Left colon (tissue), 2 donors: Measurements from ENCODE around the gene TCF7. TPM values are rescaled to one million over a fixed set of nuclear protein-coding genes. Genes with fewer than 3 reads are reported as not detected.

Source experiments
- ATAC-seq: fragments of 200-7000 bp; cut with Tn5 transposase; one replicate; pipeline ENCODE4 v1.9.1; 2020; ENCODE audit warnings: mild to moderate bottlenecking, moderate library complexity
- DNase-seq, 2 donors: peaks; one replicate each; pipeline ENCODE4 v3.0.0-alpha.2; 2020
- intact Hi-C, 2 donors: fragments of 100-400 bp; cut with DNase I in 1 of 2; cut with micrococcal nuclease in 1 of 2; formaldehyde crosslinking; loops; one replicate each; pipeline versions ENCODE4 v1.11.2 to v1.14.0; 2022; cut with DNase I, micrococcal nuclease
- total RNA-seq, 2 donors: library from RNA; stranded (reverse); fragmentation: NEBNext Ultra II Directional; extraction: Animal tissue kit (Norgen Biotek cat#: 25700); gene quantifications; one replicate each; pipeline ENCODE4 v1.2.1, GENCODE V29; 2021
- donor health status: DM: no; HTN: no; CAD: no.
- donor health status: DM: yes; HTN: yes; CAD: no.

TCF7 gene
- total RNA-seq, 2 donors from 2014 or later = 3.0 to 6.0 TPM

DNA sequence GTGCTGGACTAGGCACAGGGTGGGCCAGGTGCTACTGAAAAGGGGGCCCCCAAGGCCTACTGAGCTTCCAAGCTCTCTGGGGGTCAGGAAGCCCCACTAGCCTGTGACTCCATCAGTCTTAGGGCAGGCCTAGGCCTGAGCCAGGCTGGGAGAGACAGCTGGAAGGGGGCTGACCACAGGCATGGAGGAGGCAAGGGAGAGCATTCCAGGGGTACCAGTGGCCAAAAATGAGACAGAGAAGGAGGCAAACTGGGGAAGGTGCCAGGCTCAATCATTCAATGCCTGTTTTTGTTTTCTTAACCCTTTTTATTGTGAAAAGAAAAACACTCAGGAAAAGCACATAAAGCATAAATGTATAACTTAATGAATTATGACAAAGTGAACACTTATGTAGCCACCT lies 26.2 kb upstream of the TCF7 start:
- DNase-seq = no peak
- intact Hi-C loops = no loop called here
- no peak for ATAC-seq

- ATAC-seq (no peak), DNase-seq (no peak)
- intact Hi-C loops = no loop called here
Measured at GRCh38 chr5:134088994-134089560, 25.4 kb upstream of the TCF7 start.

- ATAC-seq = no peak
- no peak for DNase-seq
- intact Hi-C loops = no loop called here
Measured at GRCh38 chr5:134090522-134090921, 24.0 kb upstream of the TCF7 start.

GRCh38 chr5:134091626-134092121 lies 22.8 kb upstream of the TCF7 start:
- no peak for DNase-seq

GRCh38 chr5:134092875-134093274 lies 21.6 kb upstream of the TCF7 start:
- intact Hi-C loops = no loop called here
- peak; percentile 91 for ATAC-seq

More at GRCh38 chr5:134091626-134092121, 22.8 kb upstream of the TCF7 start:
- intact Hi-C loops = no loop called here
- peak; percentile 67 for ATAC-seq

DNA sequence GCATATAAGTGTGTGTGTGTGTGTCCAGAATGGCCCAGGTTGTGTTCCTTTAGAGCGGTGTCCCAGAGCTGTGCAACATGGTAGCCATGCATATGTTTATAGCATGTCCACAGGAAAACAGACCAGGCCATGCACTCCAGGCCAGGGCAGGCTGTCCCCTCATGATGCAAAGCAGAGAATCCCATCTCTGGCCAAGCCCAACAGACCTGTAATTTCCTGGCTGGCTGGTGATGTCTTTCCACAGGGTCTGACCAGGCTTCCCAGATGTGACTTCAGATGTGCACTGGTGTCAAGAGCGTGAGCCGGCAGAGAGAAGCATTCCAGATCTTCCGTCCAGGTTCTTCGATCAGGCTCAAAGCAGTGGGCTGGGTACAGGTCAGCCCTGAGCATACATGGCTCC lies 21.1 kb upstream of the TCF7 start:
- ATAC-seq = no peak
- intact Hi-C loops = no loop called here
- DNase-seq = no peak

More at GRCh38 chr5:134092875-134093274, 21.6 kb upstream of the TCF7 start:
- peak in 1 of 2 donors; percentile 68 for DNase-seq

DNA sequence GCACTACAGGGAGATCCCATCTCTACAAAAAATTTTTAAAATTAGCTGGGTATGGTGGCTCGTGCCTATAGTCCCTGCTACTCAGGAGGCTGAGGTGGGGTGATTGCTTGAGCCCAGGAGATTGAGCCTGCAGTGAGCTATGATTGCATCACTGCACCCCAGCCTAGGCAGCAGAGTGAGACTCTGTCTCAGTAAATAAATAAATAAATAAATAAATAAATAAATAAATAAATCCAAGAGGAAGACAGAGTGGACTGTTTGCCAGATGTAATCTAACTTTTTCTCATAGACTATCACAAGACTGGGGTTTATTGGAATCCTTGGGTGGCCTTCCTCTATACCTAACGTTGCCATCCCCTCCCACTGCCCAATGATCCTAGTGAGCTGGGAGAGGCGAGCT lies 19.2 kb upstream of the TCF7 start:
- no peak for ATAC-seq
- intact Hi-C loops = no loop called here
- DNase-seq = no peak

DNA sequence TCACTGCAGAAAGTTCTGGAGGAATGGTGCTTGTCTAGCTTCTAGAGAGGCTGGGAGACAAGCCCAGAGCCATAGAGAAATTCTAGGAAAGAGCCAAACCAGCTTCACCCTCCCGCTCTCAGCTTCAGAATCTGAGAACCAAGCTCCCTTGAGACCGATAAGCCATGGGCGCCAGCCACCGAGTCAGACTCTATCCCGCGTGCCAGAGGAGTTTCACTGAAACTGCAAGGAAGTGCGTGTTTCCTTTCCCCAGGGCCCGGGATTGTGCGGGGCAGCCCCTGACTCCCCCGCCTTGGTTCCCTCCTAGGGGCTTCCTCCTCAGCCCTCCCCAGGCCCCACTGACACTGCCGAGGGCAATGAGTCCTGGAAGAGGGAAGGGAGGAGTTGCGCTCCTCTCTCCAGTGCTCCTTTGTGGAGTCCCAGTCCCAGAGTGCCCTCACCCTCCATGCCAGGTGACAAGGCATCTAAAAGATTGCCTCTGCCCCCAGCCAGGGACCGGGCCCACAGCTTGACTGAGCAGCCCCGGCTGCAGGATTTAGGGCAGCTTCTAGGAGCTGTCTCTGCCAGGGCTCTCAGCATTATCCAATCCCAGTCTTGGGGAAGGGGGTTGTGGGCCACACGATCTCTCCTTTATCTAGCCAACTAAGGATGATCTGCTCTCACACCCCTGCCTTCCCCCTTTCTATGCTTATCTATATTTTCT lies 18.4 kb upstream of the TCF7 start:
- ATAC-seq (no peak), DNase-seq (no peak)
- intact Hi-C loops = no loop called here

- no peak for DNase-seq
- intact Hi-C loops = no loop called here
- no peak for ATAC-seq
Measured at GRCh38 chr5:134097211-134097749, 17.2 kb upstream of the TCF7 start.

DNA sequence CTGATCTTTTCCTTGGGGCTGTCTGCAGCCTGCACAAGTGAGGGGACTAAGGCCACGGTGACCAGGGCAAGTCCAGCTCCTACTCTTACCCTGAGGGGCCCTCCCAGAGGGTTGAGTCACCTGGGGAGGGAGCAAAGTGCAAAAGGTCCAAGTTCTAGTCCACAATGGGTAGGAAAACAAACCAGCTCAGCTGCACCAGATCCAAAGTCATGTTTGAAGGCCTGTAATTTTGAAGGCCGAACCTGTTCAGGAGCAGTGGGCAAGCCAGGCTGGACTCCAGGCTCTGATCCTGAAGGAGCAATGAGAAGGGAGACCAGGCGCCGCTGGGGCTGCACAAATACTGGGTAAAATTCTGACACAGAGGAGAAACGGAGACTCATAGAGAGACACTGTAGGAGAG lies 15.8 kb upstream of the TCF7 start:
- ATAC-seq = peak; percentile 74
- DNase-seq = no peak
- intact Hi-C loops = no loop called here

DNA sequence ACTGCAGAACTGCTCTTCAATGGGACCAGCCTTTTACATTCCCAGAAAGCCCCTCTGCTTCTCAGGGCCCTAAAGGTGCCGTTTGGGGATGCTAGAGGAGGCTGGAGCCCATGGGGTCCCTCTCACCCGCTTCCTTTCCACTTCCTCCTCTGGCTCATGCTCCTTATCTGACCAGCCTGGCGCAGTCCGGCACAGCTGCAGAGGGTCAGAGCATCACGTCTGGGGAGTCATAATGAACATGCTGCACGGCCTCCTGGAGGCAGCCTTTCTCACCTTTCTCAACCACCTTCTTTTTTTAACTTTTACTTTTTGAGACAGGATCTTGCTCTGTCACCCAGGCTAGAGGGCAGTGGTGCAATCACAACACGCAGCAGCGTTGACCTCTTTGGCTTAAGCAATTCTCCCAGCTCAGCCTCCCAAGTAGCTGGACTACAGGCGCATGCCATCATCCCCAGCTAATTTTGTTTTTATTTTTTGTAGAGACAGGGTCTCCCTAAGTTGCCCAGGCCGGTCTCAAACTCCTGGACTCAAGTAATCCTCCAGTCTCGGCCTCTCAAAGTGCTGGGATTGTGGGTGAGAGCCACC lies 15.1 kb upstream of the TCF7 start:
- intact Hi-C loops = no loop called here
- ATAC-seq (no peak), DNase-seq (no peak)

- ATAC-seq (no peak), DNase-seq (no peak)
- intact Hi-C loops = no loop called here
Measured at GRCh38 chr5:134099939-134100282, 14.6 kb upstream of the TCF7 start.

DNA sequence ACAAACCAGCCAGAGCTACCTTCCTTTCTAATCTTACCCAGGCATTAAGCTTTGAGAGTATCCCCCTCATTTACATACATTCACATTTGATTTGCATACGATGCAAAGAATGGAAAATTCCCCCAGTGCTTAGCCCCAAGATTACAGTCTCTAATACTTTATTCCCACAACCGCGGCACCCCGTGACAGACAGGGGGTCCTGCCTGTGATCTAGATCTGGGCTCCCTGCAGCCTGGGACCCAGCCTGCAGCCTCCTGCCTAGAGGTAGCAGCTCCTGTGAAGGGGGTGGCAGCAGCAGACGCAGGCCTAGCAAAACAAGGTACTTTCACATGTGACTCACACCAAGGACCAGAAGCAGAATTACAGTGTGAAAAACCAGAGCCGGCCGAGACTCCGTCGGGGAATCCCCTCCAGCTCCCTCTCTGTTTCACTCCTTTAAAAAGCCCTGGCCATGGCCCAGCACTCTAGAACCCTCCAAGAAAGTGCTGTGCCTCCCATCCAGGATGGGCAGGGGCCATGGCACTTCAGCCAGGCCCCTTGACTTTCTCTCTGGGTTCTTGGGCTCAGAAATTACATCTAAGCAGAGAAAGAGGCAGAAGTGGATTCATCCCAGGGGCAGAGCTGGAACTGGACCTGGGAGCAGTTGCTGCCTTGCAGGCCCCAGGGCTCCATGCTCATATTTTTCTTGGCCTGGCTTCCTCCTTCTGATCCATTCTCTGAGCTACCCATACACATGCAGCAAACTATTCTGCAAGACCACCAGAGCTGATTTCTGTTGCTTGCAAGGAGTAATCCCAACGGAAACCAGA lies 14.0 kb upstream of the TCF7 start:
- DNase-seq (peak; percentile 45 to 46), ATAC-seq (peak; percentile 24)
- intact Hi-C loops = no loop called here

DNA sequence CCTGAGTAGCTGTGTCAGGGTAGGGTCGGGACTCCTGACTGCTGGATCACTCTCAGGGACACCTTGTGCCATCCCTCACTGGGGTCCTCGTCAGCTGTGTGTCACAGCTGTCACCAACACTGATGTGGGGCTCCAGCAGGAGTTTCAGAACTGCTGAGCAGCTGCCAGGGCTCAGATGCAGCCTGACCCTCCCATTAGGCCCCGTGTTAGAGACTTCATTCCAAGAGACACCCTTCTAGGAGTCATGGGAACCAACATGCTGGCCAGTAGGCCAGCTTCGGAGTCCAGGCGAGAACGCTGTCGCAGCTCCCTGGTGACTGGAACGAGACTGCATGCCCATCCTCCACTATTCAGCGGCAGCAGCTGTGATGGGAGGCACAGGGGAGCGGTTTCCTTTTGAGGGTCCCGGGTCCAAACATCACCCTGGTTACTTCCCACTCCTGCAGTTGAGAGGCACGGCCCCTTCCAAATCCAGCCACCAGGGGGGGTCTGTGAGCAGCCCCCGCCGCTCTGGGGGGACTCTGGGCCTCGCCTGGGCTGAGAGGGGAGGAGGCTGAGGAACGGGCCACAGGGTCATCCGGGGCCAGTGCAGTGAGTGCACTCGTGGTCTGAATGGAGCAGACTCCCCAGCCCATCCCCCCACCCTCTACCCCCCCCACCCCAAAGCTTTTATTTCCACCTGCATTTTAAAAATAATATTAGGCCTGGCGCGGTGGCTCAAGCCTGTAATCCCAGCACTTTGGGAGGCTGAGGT lies 12.6 kb upstream of the TCF7 start:
- ATAC-seq (peak; percentile 71), DNase-seq (peak in 1 of 2 donors; percentile 63)
- intact Hi-C loops = no loop called here

DNA sequence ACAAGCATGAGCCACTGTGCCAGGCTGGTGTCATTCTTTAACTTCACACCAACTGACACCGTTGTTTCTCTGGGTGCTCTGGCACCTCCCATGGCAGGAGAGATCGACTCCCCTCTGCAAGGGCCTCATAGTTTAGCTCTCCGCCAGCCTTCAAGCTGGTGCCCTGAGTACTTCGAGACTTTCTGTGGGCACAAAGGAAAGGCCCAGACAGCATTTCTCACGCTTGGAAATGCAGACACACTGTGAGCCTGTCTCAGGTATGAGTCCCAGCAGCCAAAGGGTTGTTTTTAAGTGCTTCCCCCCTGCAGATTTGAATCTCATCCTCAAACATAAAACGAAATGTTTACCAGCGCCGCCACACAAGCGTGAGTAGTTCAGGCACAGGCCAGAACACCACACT lies 11.1 kb upstream of the TCF7 start:
- ATAC-seq (no peak), DNase-seq (no peak)
- intact Hi-C loops = no loop called here

DNA sequence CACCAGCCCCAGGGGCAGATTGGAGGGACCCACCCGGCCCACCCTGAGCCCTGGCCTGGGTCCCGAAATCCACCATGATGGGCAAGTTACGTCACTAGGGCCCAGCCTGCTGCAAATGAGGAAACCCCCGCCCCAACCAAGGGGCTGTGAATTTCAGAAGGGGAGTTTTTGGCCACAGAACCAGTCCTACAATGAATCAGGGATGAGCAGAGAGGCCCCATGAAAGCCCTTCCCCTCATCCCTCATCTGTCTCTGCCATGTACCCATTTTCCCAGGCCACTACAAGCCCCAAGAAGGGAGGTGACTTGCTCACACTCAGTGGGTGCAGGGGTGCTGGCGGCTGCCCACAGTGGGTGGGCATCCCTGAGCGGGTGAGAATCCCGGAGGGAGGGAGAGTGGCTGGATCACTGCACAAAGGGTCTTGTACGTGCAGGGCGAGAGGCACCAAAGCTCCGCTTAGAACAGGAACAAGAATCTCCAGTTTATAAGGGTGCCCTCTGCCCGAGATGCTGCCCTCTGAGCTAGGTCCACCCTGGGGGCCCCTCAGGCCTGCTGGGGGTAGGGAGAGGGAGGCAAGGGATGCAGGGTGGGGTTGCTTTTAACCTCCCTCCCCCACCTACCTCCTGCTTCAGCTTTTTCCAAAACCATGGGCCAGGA lies 10.4 kb upstream of the TCF7 start:
- DNase-seq (no peak), ATAC-seq (no peak)
- intact Hi-C loops = no loop called here

DNA sequence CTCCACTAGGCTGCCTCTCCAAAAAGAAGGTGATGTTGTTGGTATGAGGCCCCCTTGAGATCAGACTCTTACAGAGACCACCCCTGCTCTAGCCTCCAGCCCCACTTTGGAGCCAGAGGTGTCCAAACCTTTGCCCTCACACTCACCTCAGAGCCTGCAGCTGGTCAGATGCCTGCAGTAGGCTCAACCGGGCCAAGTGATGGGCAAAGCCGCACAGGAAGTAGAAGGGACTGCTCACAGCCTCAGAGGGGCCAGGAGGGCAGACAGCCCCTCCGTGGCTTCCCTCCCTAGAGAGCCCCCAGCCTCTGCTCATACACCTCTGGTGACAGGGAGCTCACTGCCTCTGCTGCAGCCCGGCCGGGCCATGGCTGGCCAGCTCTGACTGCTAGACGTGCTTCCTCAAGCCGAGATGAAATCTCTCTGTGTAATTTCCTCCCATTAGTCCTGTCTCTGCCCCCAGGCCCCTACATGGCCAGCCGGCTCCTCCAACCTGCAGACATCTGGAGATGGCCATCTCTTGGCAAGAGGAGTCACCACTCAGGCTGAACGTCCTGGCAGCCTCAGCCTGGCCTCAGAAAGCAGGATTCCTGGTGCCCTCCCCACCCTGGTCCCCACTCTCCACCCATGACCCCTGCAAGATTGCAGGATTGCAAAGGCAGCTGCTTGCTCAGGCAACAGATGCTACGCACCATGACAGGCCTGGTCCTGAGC lies 7.3 kb upstream of the TCF7 start:
- DNase-seq (no peak), ATAC-seq (no peak)
- intact Hi-C loops = no loop called here

GRCh38 chr5:134107779-134108178 lies 6.7 kb upstream of the TCF7 start:
- intact Hi-C loops = no loop called here
- ATAC-seq (no peak), DNase-seq (no peak)
